Effector memory CD4-positive, alpha-beta T cell (primary cell): ENCODE measurements around the gene CACNG5.

Experiments used
- DNase-seq, 3 donors: peaks; one replicate each; pipeline ENCODE4 v3.0.0-alpha.2; 2020
- H3K27ac ChIP-seq: 2 replicates; pipeline ENCODE4 v1.7.0; 2013; ENCODE audit warnings: mild to moderate bottlenecking, low read length, moderate library complexity; ENCODE audit not compliant: insufficient read depth, poor library complexity, severe bottlenecking
- H3K27me3 ChIP-seq: replicated peaks from 2 replicates; pipeline ENCODE4 v1.7.0; 2013; ENCODE audit warnings: mild to moderate bottlenecking, low read length; ENCODE audit not compliant: insufficient read depth, control insufficient read depth, poor library complexity, severe bottlenecking
- H3K36me3 ChIP-seq: 2 replicates; pipeline ENCODE4 v1.7.0; 2013; ENCODE audit warnings: mild to moderate bottlenecking, low read length, moderate library complexity; ENCODE audit not compliant: control insufficient read depth, insufficient read depth
- H3K4me1 ChIP-seq: 2 replicates; pipeline ENCODE4 v1.7.0; 2013; ENCODE audit warnings: low read length, mild to moderate bottlenecking; ENCODE audit not compliant: control insufficient read depth, insufficient read depth, poor library complexity, severe bottlenecking
- H3K4me3 ChIP-seq: 2 replicates; pipeline ENCODE4 v1.7.0; 2013; ENCODE audit warnings: low read length, low read depth, mild to moderate bottlenecking; ENCODE audit not compliant: insufficient read depth, poor library complexity, severe bottlenecking
- H3K9me3 ChIP-seq: 2 replicates; pipeline ENCODE4 v1.7.0; 2013; ENCODE audit warnings: mild to moderate bottlenecking, low read length, moderate library complexity; ENCODE audit not compliant: control insufficient read depth

The CACNG5 gene

GRCh38 chr17:66932311-66932710 lies 97.4 kb downstream of the CACNG5 start:
- no peak for DNase-seq
- Histone ChIP-seq H3K27ac (no peak overlapping the region), H3K4me3 (no peak overlapping the region), H3K9me3 (no peaks in the 10 kb centered on the region), H3K36me3 (no peaks in the 10 kb centered on the region), H3K4me1 (no peaks in the 10 kb centered on the region), H3K27me3 (no peaks in the 10 kb centered on the region)

GRCh38 chr17:66934040-66934439 lies 99.1 kb downstream of the CACNG5 start:
- H3K4me3 ChIP-seq, result no peak overlapping the region
- DNase-seq, result no peak
- H3K27me3 ChIP-seq, result no peaks in the 10 kb centered on the region
- no peak overlapping the region for H3K27ac ChIP-seq
- H3K4me1 ChIP-seq, result no peaks in the 10 kb centered on the region
- H3K9me3 ChIP-seq, result no peaks in the 10 kb centered on the region
- no peaks in the 10 kb centered on the region for H3K36me3 ChIP-seq
